CD14-positive monocyte (primary cell): Measurements from ENCODE around the gene NEURL1B. TPM values are rescaled to one million over a fixed set of nuclear protein-coding genes. Genes with fewer than 3 reads are reported as not detected.
A peak's percentile ranks its signal among the peaks of the same experiment; 100 is the strongest.

ENCODE experiments used
- DNase-seq, 3 donors: peaks; one replicate each; pipeline ENCODE4 v3.0.0-alpha.2; 2011 to 2022
- H2AFZ ChIP-seq: 2 replicates; pipeline ENCODE4 v1.6.0; 2012; ENCODE audit warnings: mild to moderate bottlenecking, low read depth, low read length, inconsistent platforms; ENCODE audit not compliant: insufficient read depth, poor library complexity, severe bottlenecking
- H3K27ac ChIP-seq, 2 donors: 1 replicate in 1 of 2; 2 replicates in 1 of 2; pipeline ENCODE4 v1.5.1; 2012 to 2013; ENCODE audit warnings: low read length in 2 of 2, control low read depth in 1 of 2, inconsistent platforms in 1 of 2, low read depth in 1 of 2, mild to moderate bottlenecking in 1 of 2
- H3K27me3 ChIP-seq, 2 donors: one replicate each; pipeline versions ENCODE4 v1.6.0 to v1.6.1; 2011 to 2013; ENCODE audit warnings: low read length in 2 of 2; ENCODE audit not compliant: control insufficient read depth in 2 of 2, insufficient read depth in 2 of 2
- H3K36me3 ChIP-seq, 2 donors: replicated peaks in 1 of 2; 1 replicate in 1 of 2; 2 replicates in 1 of 2; pipeline versions ENCODE4 v1.5.1 to v1.6.1; 2012 to 2013; ENCODE audit warnings: low read length in 2 of 2, control low read depth in 1 of 2, inconsistent platforms in 1 of 2, mild to moderate bottlenecking in 1 of 2; ENCODE audit not compliant: insufficient read depth in 2 of 2, control insufficient read depth in 1 of 2
- H3K4me1 ChIP-seq, 2 donors: 1 replicate in 1 of 2; 2 replicates in 1 of 2; pipeline versions ENCODE4 v1.5.1 to v1.6.1; 2012 to 2013; ENCODE audit warnings: low read length in 2 of 2, control low read depth in 1 of 2, inconsistent platforms in 1 of 2, mild to moderate bottlenecking in 1 of 2, moderate library complexity in 1 of 2; ENCODE audit not compliant: insufficient read depth in 2 of 2, control insufficient read depth in 1 of 2
- H3K4me2 ChIP-seq: replicated peaks from 2 replicates; pipeline ENCODE3; 2012; ENCODE audit warnings: low read length, moderate library complexity, mild to moderate bottlenecking; ENCODE audit not compliant: poor library complexity, severe bottlenecking; ENCODE audit errors: extremely low read depth
- H3K4me3 ChIP-seq, 3 experiments: fragments of 200-600 bp in 1 of 3; sonication (generic) in 1 of 3; replicated peaks in 1 of 3; 1 replicate in 2 of 3; 2 replicates in 1 of 3; pipeline ENCODE4 v1.5.1; 2011 to 2013; ENCODE audit warnings: low read length in 3 of 3, mild to moderate bottlenecking in 3 of 3, control low read depth in 2 of 3, low read depth in 2 of 3, inconsistent platforms in 1 of 3, moderate library complexity in 1 of 3
- H3K79me2 ChIP-seq: 2 replicates; pipeline ENCODE4 v1.6.0; 2012; ENCODE audit warnings: mild to moderate bottlenecking, control low read depth, inconsistent platforms, low read length, moderate library complexity; ENCODE audit not compliant: insufficient read depth
- H3K9ac ChIP-seq: 2 replicates; pipeline ENCODE4 v1.6.0; 2017; ENCODE audit warnings: low read length, mild to moderate bottlenecking; ENCODE audit not compliant: insufficient read depth, poor library complexity, severe bottlenecking
- H3K9me3 ChIP-seq, 2 donors: replicated peaks in 1 of 2; 1 replicate in 1 of 2; 2 replicates in 1 of 2; pipeline versions ENCODE4 v1.5.1 to v1.6.1; 2012 to 2013; ENCODE audit warnings: low read length in 2 of 2, control low read depth in 1 of 2; ENCODE audit not compliant: control insufficient read depth in 1 of 2, insufficient read depth in 1 of 2
- H4K20me1 ChIP-seq: 2 replicates; pipeline ENCODE4 v1.6.0; 2012; ENCODE audit warnings: mild to moderate bottlenecking, low read length, control low read depth, moderate library complexity; ENCODE audit not compliant: insufficient read depth
- H3K27ac Mint-ChIP-seq, 7 donors: one replicate each; pipeline ENCODE4 v1.8.0; 2020; ENCODE audit warnings: mild to moderate bottlenecking in 7 of 7, mixed read lengths in 7 of 7, moderate library complexity in 6 of 7, inconsistent platforms in 2 of 7
- H3K27me3 Mint-ChIP-seq, 3 donors: one replicate each; pipeline ENCODE4 v1.8.0; 2021 to 2022; ENCODE audit warnings: low read depth in 3 of 3, mild to moderate bottlenecking in 3 of 3, mixed read lengths in 3 of 3, moderate library complexity in 3 of 3, inconsistent platforms in 1 of 3
- H3K36me3 Mint-ChIP-seq, 2 donors: one replicate each; pipeline ENCODE4 v1.8.0; 2020; ENCODE audit warnings: mixed read lengths in 2 of 2, inconsistent platforms in 1 of 2, mild to moderate bottlenecking in 1 of 2
- H3K4me1 Mint-ChIP-seq: one replicate; pipeline ENCODE4 v1.8.0; 2020; ENCODE audit warnings: mild to moderate bottlenecking, mixed read lengths
- H3K4me3 Mint-ChIP-seq, 2 donors: one replicate each; pipeline ENCODE4 v1.8.0; 2020; ENCODE audit warnings: mild to moderate bottlenecking in 2 of 2, mixed read lengths in 2 of 2, moderate library complexity in 1 of 2
- H3K9me3 Mint-ChIP-seq, 7 donors: one replicate each; pipeline ENCODE4 v1.8.0; 2020 to 2022; ENCODE audit warnings: mixed read lengths in 7 of 7, mild to moderate bottlenecking in 6 of 7, moderate library complexity in 6 of 7, inconsistent platforms in 2 of 7
- WGBS: methylation state at CpG from one replicate; pipeline ENCODE4 v1.1.5; 2013; ENCODE audit warnings: missing lambda C conversion rate; ENCODE audit not compliant: insufficient coverage; 5-methylcytosine and 5-hydroxymethylcytosine counted together
- intact Hi-C, 2 donors: fragments of 100-400 bp; cut with micrococcal nuclease; formaldehyde crosslinking; loops; one replicate each; pipeline versions ENCODE4 v1.15.0 to v1.15.1; 2023
- polyA plus RNA-seq, 3 donors: library from polyadenylated mRNA; depleted of rRNA in 1 of 3; unstranded in 2 of 3; stranded (reverse) in 1 of 3; fragments of 300-500 nt in 2 of 3; fragments of >200 nt in 1 of 3; fragmentation: Illumina TruSeq in 2 of 3; gene quantifications; 1 replicate in 2 of 3; 2 replicates in 1 of 3; pipeline ENCODE4 v1.2.3, GENCODE V29; 2012 to 2021
- TF ChIP-seq, protein P1 (sequence below): fragments of 200-600 bp; IDR thresholded peaks from one replicate; pipeline ENCODE4 v1.8.0; 2022; ENCODE audit warnings: antibody characterized with exemption, mild to moderate bottlenecking

The NEURL1B gene
- polyA plus RNA-seq, 3 donors, result 0.01 TPM; not detected in 2

DNA sequence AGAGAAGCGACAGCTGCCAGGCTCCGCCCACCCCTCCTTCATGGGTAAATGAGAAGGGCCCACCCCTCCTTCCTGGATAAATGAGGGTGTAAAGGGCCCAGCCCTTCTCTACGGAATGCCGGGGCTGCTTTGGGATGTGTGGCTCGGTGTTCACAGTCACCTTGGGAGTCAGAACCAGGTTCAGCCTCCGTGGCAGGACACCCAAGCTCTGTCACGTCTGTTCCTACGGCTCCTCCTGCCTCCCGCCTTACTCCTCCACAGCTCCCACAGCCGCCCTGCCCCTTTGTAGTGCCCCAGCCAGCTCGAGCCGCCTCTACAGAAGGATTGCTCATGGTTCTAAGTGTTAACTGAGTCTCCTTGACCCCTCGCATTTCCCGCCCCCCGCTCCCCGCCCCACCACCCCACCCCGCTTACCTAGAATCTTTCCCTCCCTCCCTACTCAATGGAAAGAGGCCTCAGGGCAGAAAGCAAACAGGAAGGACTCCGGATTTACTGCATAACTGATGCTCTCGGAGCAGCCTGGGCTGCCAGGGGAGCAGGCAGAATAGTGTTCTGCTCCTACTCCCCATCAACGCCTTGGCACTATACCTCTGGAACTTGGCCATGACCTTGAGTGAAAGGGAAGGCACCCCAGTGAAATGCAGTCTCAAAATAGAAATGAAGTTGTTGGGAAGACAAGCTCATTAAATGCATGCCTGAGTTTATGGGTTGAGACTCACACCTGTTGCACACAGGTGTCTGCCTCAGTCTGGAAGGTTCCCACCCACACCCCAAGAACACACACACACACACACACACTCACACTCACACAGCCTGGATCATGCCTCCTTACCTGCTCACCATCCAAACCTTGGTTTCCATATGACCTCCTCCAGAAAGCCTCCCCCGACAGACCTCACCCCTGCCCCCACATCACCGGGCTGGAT lies 59.6 kb downstream of the NEURL1B start:
- Histone ChIP-seq H3K79me2 (no peaks in the 10 kb centered on the region), H3K9me3 (no peaks in the 10 kb centered on the region), H3K27me3 (peaks cover 0 to 10% of the 10 kb centered on the region in 2 donors), H4K20me1 (no peaks in the 10 kb centered on the region), H3K4me1 (peaks cover 20 to 27% of the 10 kb centered on the region in 2 donors), H3K4me2 (peak overlapping the region; percentile 44), H2AFZ (no peak overlapping the region), H3K4me3 (no peak overlapping the region), H3K27ac (no peak overlapping the region), H3K9ac (no peak overlapping the region), H3K36me3 (no peaks in the 10 kb centered on the region)
- H3K9me3 Mint-ChIP-seq, result peaks cover 0 to 7% (median 0%) of the 10 kb centered on the region in 7 donors
- TF ChIP-seq, protein P1, sequence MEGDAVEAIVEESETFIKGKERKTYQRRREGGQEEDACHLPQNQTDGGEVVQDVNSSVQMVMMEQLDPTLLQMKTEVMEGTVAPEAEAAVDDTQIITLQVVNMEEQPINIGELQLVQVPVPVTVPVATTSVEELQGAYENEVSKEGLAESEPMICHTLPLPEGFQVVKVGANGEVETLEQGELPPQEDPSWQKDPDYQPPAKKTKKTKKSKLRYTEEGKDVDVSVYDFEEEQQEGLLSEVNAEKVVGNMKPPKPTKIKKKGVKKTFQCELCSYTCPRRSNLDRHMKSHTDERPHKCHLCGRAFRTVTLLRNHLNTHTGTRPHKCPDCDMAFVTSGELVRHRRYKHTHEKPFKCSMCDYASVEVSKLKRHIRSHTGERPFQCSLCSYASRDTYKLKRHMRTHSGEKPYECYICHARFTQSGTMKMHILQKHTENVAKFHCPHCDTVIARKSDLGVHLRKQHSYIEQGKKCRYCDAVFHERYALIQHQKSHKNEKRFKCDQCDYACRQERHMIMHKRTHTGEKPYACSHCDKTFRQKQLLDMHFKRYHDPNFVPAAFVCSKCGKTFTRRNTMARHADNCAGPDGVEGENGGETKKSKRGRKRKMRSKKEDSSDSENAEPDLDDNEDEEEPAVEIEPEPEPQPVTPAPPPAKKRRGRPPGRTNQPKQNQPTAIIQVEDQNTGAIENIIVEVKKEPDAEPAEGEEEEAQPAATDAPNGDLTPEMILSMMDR, result no peak
- H3K27ac Mint-ChIP-seq, result peak overlapping the region in 3 of 7 donors; percentile 21 to 45 (median 42)
- peaks cover 0 to 2% of the 10 kb centered on the region in 2 donors for H3K36me3 Mint-ChIP-seq
- no peak for DNase-seq
- H3K27me3 Mint-ChIP-seq, result peaks cover 15 to 24% (median 16%) of the 10 kb centered on the region in 3 donors
- peaks cover 23% of the 10 kb centered on the region for H3K4me1 Mint-ChIP-seq
- intact Hi-C loops, result loop anchor here in 1 of 2 donors (10.0 kb wide), 1 partner anchor 364 kb away; no protein-coding TSS in a partner anchor
- 62% methylated on average over 9 of the region's 22 CpGs for WGBS
- H3K4me3 Mint-ChIP-seq, result peak overlapping the region in 1 of 2 donors; percentile 73

DNA sequence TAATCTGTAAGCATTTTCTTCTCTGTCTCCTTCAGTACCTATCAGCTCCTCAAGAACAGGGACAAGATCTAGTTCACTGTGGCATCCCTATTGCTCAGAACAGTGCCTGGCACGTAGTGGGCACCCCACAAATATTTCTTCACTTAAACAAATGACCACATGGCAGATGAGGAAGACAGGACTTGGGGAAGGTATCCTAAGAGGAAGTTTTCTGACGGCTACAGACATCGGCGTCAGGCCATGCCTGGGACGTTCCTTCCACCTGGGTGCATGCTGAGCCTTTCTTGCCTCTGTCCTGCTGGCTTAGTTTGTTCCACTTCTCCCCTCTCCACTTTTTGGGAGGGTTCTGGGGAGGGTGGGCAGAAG lies 60.2 kb downstream of the NEURL1B start:
- Mint-ChIP-seq H3K9me3 (peaks cover 0 to 7% (median 0%) of the 10 kb centered on the region in 7 donors), H3K4me1 (peaks cover 23% of the 10 kb centered on the region), H3K36me3 (peaks cover 0 to 2% of the 10 kb centered on the region in 2 donors), H3K27ac (peak overlapping the region in 6 of 7 donors; percentile 27 to 68 (median 50)), H3K4me3 (peak overlapping the region in 1 of 2 donors; percentile 73), H3K27me3 (peaks cover 16 to 23% (median 20%) of the 10 kb centered on the region in 3 donors)
- no peaks in the 10 kb centered on the region for H3K79me2 ChIP-seq
- intact Hi-C loops, result loop anchor here in 1 of 2 donors (10.0 kb wide), 1 partner anchor 364 kb away; no protein-coding TSS in a partner anchor
- TF ChIP-seq, protein P1, result no peak
- H4K20me1 ChIP-seq, result no peaks in the 10 kb centered on the region
- no peak overlapping the region for H2AFZ ChIP-seq
- H3K27ac ChIP-seq, result no peak overlapping the region
- peak; percentile 45 to 67 (median 57) for DNase-seq
- no CpG with 5 or more reads among the region's 5 CpGs for WGBS
- H3K9me3 ChIP-seq, result no peaks in the 10 kb centered on the region
- peak overlapping the region in 1 of 3 experiments; percentile 27 for H3K4me3 ChIP-seq
- peaks cover 0 to 13% of the 10 kb centered on the region in 2 donors for H3K27me3 ChIP-seq
- no peak overlapping the region for H3K9ac ChIP-seq
- H3K4me2 ChIP-seq, result peak overlapping the region; percentile 44
- H3K36me3 ChIP-seq, result no peaks in the 10 kb centered on the region
- H3K4me1 ChIP-seq, result peaks cover 20 to 27% of the 10 kb centered on the region in 2 donors
